Hepatocyte (in vitro differentiated cells): ENCODE results near the gene SORD. TPM values are rescaled to one million over a fixed set of nuclear protein-coding genes. Genes with fewer than 3 reads are reported as not detected.
"Not testable (repeated sequence)": the region's sequence is repeated elsewhere in the genome, so short reads cannot be mapped to it uniquely, and the experiment has no call there.

Source experiments
- DNase-seq: peaks from one replicate; pipeline ENCODE4 v3.0.0-alpha.2; 2016; ENCODE audit warnings: low spot score
- H2AFZ ChIP-seq: fragments of 200-600 bp; sonication (generic); 2 replicates; pipeline ENCODE4 v1.6.0; 2016; ENCODE audit warnings: antibody characterized with exemption, mild to moderate bottlenecking
- H3K27ac ChIP-seq: fragments of 200-600 bp; sonication (generic); 2 replicates; pipeline ENCODE4 v1.5.1; 2016; ENCODE audit warnings: mild to moderate bottlenecking
- H3K27me3 ChIP-seq: fragments of 200-600 bp; sonication (generic); 2 replicates; pipeline ENCODE4 v1.6.1; 2016
- H3K36me3 ChIP-seq: fragments of 200-600 bp; sonication (generic); replicated peaks from 2 replicates; pipeline ENCODE4 v1.5.1; 2016; ENCODE audit warnings: low read depth; ENCODE audit not compliant: insufficient read depth
- H3K4me1 ChIP-seq: fragments of 200-600 bp; sonication (generic); 2 replicates; pipeline ENCODE4 v1.5.1; 2016; ENCODE audit warnings: mild to moderate bottlenecking, moderate library complexity; ENCODE audit not compliant: insufficient read depth
- H3K4me2 ChIP-seq: fragments of 200-600 bp; sonication (generic); 2 replicates; pipeline ENCODE4 v1.6.0; 2016
- H3K4me3 ChIP-seq: fragments of 200-600 bp; sonication (generic); 2 replicates; pipeline ENCODE4 v1.5.1; 2016; ENCODE audit warnings: mild to moderate bottlenecking
- H3K79me2 ChIP-seq: fragments of 200-600 bp; sonication (generic); 2 replicates; pipeline ENCODE4 v1.6.0; 2017; ENCODE audit warnings: mild to moderate bottlenecking
- H3K9me2 ChIP-seq: fragments of 200-600 bp; sonication (generic); replicated peaks from 2 replicates; pipeline ENCODE4 v1.6.0; 2017; ENCODE audit warnings: mild to moderate bottlenecking; ENCODE audit not compliant: insufficient read depth
- H3K9me3 ChIP-seq: fragments of 200-600 bp; sonication (generic); 2 replicates; pipeline ENCODE4 v1.5.1; 2016; ENCODE audit warnings: low read depth, mild to moderate bottlenecking
- H4K20me1 ChIP-seq: fragments of 200-600 bp; sonication (generic); 2 replicates; pipeline ENCODE4 v1.6.0; 2016; ENCODE audit warnings: mild to moderate bottlenecking; ENCODE audit not compliant: insufficient read depth, poor library complexity, severe bottlenecking
- EZH2 ChIP-seq: fragments of 200-600 bp; sonication (generic); IDR thresholded peaks from 2 replicates; pipeline ENCODE4 v1.6.1; 2016; ENCODE audit warnings: antibody characterized with exemption, mild to moderate bottlenecking, borderline replicate concordance
- EZH2phosphoT487 ChIP-seq: fragments of 200-600 bp; sonication (generic); IDR thresholded peaks from one replicate; pipeline ENCODE4 v1.6.1; 2018; ENCODE audit warnings: antibody characterized with exemption, mild to moderate bottlenecking, low read depth, moderate library complexity; ENCODE audit not compliant: unreplicated experiment, severe bottlenecking
- WGBS: methylation state at CpG from one replicate; pipeline ENCODE4 v1.1.6; 2016; ENCODE audit warnings: low lambda C conversion rate; ENCODE audit errors: missing lambda C conversion rate; 5-methylcytosine and 5-hydroxymethylcytosine counted together
- polyA plus RNA-seq: library from polyadenylated mRNA; unstranded; fragments of >200 nt; fragmentation: Nextera tagmentation; extraction: Ambion mirVana; gene quantifications from 2 replicates; pipeline ENCODE4 v1.2.1, GENCODE V29; 2016
- total RNA-seq: library from RNA; depleted of rRNA; stranded (reverse); fragments of >200 nt; gene quantifications from 2 replicates; pipeline ENCODE4 v1.2.3, GENCODE V29; 2014
- TF ChIP-seq, protein P1 (sequence below): fragments of 200-600 bp; sonication (generic); IDR thresholded peaks from 2 replicates; pipeline ENCODE4 v1.5.1; 2016; ENCODE audit warnings: antibody characterized with exemption, mild to moderate bottlenecking; ENCODE audit not compliant: poor library complexity

SORD gene
- total and polyA plus RNA-seq, 2 experiments from 2014 or later, result 81.8 to 116 TPM

DNA sequence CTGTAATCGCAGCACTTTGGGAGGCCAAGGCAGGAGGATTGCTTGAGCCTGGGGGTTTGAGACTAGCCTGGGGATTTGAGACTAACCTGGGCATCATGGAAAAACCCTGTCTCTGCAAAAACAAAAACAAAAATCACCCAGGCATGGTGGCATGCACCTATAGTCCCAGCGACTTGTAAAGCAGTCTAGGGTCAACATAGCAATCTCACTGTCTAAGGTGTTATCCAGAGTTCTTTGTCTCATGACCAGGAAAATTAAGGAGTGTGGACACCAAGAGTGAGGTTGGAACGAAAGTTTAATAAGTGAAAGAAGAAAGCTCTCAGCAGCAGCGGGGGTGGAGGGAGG, 25.4 kb downstream of the SORD start:
- not testable (repeated sequence) for H4K20me1 ChIP-seq, H2AFZ ChIP-seq, H3K9me3 ChIP-seq, H3K27me3 ChIP-seq, DNase-seq, H3K4me3 ChIP-seq, H3K9me2 ChIP-seq, H3K36me3 ChIP-seq
- WGBS, result 54% methylated on average over 4 of the region's 4 CpGs
- H3K27ac ChIP-seq, result peak overlapping the region; percentile 99
- H3K4me2 ChIP-seq, result peak overlapping the region; percentile 69
- peaks cover 13% of the 10 kb centered on the region for H3K4me1 ChIP-seq
- H3K79me2 ChIP-seq, result peaks cover 12% of the 10 kb centered on the region

DNA sequence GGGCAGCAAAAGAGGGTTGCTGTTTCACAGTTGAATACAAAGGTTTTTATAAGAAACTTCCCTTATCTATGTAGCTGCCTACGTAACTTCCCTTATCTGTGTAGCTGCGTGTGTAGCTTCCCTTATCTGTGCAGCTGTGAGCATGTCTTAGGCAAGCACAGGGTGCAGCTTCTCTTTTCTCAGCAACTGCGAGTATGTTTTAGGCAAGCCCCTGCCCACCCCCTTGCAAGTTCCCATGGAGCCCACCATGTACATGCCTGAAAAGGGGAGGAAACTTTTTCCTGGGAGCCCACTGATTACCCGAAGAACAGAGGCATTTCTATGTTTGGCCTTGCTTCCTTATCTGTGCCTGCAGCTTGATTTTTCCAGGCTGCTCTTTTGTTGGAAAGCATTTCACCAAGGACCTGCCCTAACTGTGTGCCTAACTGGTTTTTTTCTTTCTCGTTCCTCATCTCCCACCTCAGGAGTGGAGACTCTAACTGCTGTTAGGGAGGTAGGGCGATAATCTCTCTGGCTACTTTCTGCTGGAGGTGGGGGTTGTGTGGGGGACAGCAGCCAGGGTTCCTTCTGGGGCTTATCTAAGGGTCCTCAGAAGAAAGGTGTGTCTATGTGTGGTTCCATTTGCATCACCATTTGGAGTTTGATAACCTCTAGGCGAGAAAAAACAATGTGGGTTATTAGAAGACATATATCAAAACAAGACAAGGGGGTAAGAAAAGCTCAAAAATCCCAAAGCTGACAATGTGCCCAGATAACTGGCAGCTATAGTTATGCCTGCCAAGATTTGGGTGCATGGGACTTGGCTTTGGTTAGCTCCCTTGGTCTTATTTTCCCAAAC, 26.0 kb downstream of the SORD start:
- H2AFZ ChIP-seq, result no peak overlapping the region
- 37% methylated on average over 7 of the region's 7 CpGs for WGBS
- no peaks in the 10 kb centered on the region for H4K20me1 ChIP-seq
- TF ChIP-seq EZH2 (no peak), EZH2phosphoT487 (no peak)
- TF ChIP-seq, protein P1, sequence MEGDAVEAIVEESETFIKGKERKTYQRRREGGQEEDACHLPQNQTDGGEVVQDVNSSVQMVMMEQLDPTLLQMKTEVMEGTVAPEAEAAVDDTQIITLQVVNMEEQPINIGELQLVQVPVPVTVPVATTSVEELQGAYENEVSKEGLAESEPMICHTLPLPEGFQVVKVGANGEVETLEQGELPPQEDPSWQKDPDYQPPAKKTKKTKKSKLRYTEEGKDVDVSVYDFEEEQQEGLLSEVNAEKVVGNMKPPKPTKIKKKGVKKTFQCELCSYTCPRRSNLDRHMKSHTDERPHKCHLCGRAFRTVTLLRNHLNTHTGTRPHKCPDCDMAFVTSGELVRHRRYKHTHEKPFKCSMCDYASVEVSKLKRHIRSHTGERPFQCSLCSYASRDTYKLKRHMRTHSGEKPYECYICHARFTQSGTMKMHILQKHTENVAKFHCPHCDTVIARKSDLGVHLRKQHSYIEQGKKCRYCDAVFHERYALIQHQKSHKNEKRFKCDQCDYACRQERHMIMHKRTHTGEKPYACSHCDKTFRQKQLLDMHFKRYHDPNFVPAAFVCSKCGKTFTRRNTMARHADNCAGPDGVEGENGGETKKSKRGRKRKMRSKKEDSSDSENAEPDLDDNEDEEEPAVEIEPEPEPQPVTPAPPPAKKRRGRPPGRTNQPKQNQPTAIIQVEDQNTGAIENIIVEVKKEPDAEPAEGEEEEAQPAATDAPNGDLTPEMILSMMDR, result no peak
- peaks cover 13% of the 10 kb centered on the region for H3K4me1 ChIP-seq
- H3K27me3 ChIP-seq, result no peaks in the 10 kb centered on the region
- H3K4me3 ChIP-seq, result no peak overlapping the region
- DNase-seq, result peak; percentile 74
- H3K36me3 ChIP-seq, result peaks cover 6% of the 10 kb centered on the region
- H3K27ac ChIP-seq, result peak overlapping the region; percentile 99
- peaks cover 12% of the 10 kb centered on the region for H3K79me2 ChIP-seq
- H3K9me2 ChIP-seq, result no peaks in the 10 kb centered on the region
- H3K4me2 ChIP-seq, result peak overlapping the region; percentile 69
- H3K9me3 ChIP-seq, result peaks cover 8% of the 10 kb centered on the region

DNA sequence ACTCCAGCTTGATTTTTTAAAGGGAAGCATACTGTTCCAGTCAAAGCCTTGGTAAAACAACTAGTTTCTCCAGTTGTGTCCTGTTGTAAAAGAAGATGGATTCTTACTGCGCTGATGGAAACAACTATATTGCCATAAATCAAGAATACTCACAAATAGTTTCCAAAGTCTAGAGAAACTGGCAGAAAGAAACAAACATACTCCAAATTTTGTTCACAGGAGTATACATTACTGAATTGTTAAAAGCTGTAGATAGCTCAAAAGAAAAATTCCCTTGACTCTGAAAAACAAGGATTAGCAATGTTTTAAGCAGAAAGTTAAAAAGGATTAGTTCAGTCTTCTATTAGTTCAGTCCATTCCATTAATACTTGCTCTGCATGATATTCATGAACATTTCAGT, 27.6 kb downstream of the SORD start:
- peaks cover 13% of the 10 kb centered on the region for H3K4me1 ChIP-seq
- peaks cover 12% of the 10 kb centered on the region for H3K79me2 ChIP-seq
- TF ChIP-seq, protein P1, result no peak
- no peak for TF ChIP-seq EZH2phosphoT487
- TF ChIP-seq EZH2, result no peak
- H3K27ac ChIP-seq, result peak overlapping the region; percentile 99
- no peak overlapping the region for H3K4me2 ChIP-seq
- no peaks in the 10 kb centered on the region for H3K27me3 ChIP-seq
- H3K9me3 ChIP-seq, result peaks cover 8% of the 10 kb centered on the region
- H2AFZ ChIP-seq, result no peak overlapping the region
- no peaks in the 10 kb centered on the region for H4K20me1 ChIP-seq
- H3K9me2 ChIP-seq, result no peaks in the 10 kb centered on the region
- no peak overlapping the region for H3K4me3 ChIP-seq
- DNase-seq, result no peak
- 96% methylated on average over 1 of the region's 1 CpG for WGBS
- H3K36me3 ChIP-seq, result peaks cover 6% of the 10 kb centered on the region

DNA sequence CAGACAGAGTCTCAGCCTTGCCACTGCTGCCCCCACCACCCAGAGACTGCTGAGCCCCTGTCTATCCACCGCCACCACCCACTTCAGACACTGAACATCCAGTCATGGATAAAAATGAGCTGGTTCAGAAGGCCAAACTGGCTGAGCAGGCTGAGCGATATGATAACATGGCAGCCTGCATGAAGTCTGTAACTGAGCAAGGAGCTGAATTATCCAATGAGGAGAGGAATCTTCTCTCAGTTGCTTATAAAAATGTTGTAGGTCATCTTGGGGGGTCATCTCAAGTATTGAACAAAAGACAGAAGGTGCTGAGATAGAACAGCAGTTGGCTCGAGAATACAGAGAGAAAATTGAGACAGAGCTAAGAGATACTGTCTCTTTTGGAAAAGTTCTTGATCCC, 29.7 kb downstream of the SORD start:
- not testable (repeated sequence) for H3K4me2 ChIP-seq

DNA sequence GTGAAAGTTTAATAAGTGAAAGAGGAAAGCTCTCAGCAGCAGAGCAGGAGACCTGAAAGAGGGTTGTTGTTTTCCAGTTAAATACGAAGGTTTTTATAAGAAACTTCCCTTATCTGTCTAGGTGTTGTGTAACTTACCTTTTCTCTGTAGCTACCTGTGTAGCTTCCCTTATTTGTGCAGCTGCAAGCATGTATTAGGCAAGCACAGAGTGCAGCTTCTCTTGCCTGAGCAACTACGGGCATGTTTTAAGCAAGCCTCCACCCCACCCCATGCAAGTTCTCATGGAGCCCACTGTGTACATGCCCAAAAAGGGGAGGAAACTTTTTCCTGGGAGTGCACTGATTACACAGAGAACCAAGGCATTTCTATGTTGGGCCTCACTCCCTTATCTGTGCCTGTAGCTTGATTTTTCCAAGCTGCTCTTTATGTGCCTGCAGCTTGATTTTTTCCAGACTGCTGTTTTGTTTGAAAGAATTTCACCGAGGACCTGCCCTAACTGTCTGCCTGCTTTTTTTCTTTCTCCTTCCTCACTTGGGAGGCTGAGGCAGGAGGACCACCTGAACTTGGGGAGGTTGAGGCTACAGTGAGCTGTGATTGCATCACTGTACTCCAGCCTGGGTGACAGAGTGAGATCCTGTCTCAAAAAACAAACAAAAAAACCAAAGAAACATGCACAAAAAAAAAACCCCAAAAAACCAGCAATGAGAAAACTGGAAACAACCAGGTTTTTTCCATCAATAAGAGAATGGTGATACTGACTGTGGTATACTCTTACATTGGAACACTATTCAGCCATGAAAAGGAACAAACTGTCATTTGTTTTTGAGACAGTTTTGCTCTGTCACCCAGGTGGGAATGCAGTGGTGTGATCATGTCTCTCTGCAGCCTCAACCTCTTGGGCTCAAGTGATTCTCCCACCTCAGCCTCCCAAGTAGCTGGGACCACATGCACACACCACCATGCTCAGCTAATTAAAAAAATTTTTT, 36.0 kb downstream of the SORD start:
- not testable (repeated sequence) for H4K20me1 ChIP-seq, H3K4me3 ChIP-seq, H3K4me1 ChIP-seq, H3K36me3 ChIP-seq, H3K27me3 ChIP-seq, H3K9me2 ChIP-seq, H3K9me3 ChIP-seq, H2AFZ ChIP-seq, DNase-seq
- peaks cover 10% of the 10 kb centered on the region for H3K79me2 ChIP-seq
- WGBS, result 50% methylated on average over 3 of the region's 3 CpGs
- peak overlapping the region; percentile 85 for H3K27ac ChIP-seq
- H3K4me2 ChIP-seq, result peak overlapping the region; percentile 46

More for the DNA sequence above, 29.7 kb downstream of the SORD start:
- H3K9me3 ChIP-seq, H4K20me1 ChIP-seq, H3K27me3 ChIP-seq, DNase-seq, H3K36me3 ChIP-seq, H3K4me3 ChIP-seq, H3K27ac ChIP-seq, H2AFZ ChIP-seq, H3K9me2 ChIP-seq: not testable (repeated sequence)
- H3K4me1 ChIP-seq, result peaks cover 13% of the 10 kb centered on the region
- 95% methylated on average over 3 of the region's 3 CpGs for WGBS
- H3K79me2 ChIP-seq, result peaks cover 19% of the 10 kb centered on the region

DNA sequence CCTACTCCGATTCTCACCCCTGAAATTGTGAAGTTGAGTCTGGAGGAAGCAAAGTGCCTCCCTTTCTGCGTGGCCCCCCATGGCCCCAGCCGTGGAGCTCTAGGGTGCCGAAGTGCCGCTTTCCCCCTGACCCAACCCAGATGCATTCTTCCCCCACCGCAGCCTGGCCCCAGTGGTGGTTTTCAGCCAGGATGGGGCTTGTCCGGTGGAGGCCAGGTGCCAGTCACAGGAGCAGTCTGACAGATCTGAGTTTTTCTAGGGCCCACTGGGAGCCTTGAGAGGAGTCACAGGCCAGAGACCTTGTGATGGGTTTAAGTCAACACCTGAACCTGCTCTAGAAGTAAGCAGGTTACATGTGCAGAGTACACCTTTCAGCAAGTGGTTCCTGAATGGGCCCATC, 39.3 kb downstream of the SORD start:
- H3K4me3 ChIP-seq, H3K4me2 ChIP-seq, H2AFZ ChIP-seq, H3K36me3 ChIP-seq, H3K9me3 ChIP-seq, H3K79me2 ChIP-seq, H4K20me1 ChIP-seq, H3K27me3 ChIP-seq, H3K9me2 ChIP-seq, DNase-seq, H3K27ac ChIP-seq: not testable (repeated sequence)
- WGBS, result 100% methylated on average over 7 of the region's 7 CpGs
- peaks cover 11% of the 10 kb centered on the region for H3K4me1 ChIP-seq
